HK-2 (cell line): ENCODE results near the gene RIMS1.

Experiments used
- DNase-seq: peaks from one replicate; pipeline ENCODE4 v3.0.0-alpha.2; 2018; ENCODE audit not compliant: unreplicated experiment

RIMS1 gene

GRCh38 chr6:72348926-72349325 is 462.6 kb downstream of the RIMS1 start:
- no peak for DNase-seq

GRCh38 chr6:72350296-72350881 is 464.0 kb downstream of the RIMS1 start:
- no peak for DNase-seq

GRCh38 chr6:72363844-72364740 is 477.7 kb downstream of the RIMS1 start:
- DNase-seq: peak; percentile 68

GRCh38 chr6:72365773-72366172 is 479.4 kb downstream of the RIMS1 start:
- DNase-seq: no peak

DNA sequence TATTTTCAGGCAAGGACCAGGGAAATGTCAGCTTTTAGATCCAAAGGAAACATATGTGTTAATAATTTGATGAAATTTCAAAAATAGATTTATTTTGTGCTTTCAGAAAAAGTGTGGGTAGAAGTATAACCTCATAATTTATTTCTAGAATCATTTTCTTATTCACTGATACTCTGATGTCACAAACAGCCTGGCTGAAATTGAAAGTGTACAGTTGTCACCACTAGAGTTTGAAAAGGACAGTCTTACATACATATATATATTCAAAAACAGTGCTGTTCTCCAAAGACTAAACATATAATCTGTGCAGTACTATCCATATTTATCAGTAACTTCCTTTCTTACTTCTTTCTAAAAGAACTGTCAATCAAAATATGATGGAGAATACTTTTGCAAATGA is 481.1 kb downstream of the RIMS1 start:
- DNase-seq: no peak

DNA sequence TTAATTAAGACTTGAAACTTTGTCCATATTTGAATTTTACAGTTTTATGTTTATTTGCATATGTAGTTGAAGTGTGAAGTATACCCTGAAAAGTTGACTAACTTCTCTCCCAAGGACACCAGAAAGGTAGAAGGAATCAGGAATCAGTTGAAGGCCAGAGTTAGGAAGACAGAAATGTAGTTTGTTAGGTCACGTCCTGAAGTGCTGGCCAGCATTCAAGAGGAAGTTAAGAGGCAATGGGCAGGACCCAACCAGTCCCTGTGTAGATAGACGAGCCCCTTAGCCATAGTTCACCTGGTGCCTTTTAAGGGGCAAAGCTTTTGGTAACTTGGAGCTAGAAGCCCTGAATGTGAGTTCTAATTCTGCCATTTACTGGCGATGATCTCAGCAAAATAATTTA is 485.1 kb downstream of the RIMS1 start:
- DNase-seq: no peak

DNA sequence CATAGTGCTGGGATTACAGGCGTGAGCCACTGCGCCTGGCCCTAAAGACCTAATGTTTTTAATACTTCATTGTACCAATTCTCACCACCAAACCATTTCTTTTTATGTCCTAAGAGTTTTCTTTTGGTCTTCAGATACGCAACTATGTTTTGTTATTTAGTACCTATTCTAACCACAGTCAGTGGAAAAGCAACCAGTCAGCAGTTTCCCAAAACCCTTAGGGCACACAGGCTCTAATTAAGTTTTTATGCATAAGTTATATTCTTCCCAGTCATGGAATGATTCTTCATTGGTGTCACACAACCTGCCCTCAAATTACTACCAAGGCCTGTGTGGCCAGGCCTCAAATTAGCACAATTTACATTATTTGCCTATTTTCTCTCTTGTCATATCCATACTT is 487.8 kb downstream of the RIMS1 start:
- no peak for DNase-seq

GRCh38 chr6:72374857-72375256 is 488.5 kb downstream of the RIMS1 start:
- DNase-seq: no peak

DNA sequence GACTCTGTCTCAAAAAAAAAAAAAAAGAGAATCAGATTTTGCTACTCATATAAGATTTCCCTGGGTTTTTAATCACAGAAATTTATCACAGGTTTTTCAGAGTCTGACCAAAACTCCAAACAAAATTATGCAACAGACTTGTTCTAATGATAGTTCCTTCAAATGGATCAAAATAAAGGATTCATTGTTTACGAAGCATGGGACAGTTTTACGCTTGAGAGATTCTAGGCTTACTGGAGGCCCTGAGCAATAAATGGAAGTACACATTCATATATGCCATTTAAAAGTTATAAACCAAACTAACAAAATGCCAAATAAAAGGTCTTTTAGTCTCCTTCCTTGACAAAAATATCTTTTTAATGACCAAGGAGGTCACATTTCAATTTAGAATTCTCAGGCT is 490.4 kb downstream of the RIMS1 start:
- DNase-seq: no peak

- no peak for DNase-seq
These were observed 494.7 kb downstream of the RIMS1 start for GRCh38 chr6:72381076-72381475.

GRCh38 chr6:72382602-72383529 is 496.5 kb downstream of the RIMS1 start:
- no peak for DNase-seq

- no peak for DNase-seq
These were observed 500.0 kb downstream of the RIMS1 start for GRCh38 chr6:72386324-72386723.

GRCh38 chr6:72389698-72390097 is 503.3 kb downstream of the RIMS1 start:
- no peak for DNase-seq

DNA sequence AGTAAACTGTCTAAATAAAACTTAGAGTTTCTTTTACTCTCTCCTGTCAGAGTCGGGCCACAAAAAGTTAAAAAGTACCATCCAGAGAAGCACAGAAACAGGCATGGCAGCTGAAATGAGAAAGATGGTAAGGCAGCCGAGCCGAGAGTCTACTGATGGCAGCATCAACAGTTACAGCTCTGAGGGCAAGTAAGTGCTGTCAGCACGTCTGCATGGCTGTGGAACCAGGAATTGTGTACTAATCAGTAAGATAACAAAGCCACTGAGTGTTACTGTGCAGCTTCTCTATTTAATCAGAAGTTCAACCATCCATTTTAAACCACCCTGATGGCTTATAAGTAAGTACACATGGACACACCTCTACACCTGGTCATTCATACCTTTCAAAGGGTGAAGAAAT is 504.2 kb downstream of the RIMS1 start:
- DNase-seq: no peak

GRCh38 chr6:72401865-72402264 is 515.5 kb downstream of the RIMS1 start:
- no peak for DNase-seq

GRCh38 chr6:72403413-72403812 is 517.1 kb downstream of the RIMS1 start:
- no peak for DNase-seq

GRCh38 chr6:72406517-72406916 is 520.2 kb downstream of the RIMS1 start:
- DNase-seq: no peak

DNA sequence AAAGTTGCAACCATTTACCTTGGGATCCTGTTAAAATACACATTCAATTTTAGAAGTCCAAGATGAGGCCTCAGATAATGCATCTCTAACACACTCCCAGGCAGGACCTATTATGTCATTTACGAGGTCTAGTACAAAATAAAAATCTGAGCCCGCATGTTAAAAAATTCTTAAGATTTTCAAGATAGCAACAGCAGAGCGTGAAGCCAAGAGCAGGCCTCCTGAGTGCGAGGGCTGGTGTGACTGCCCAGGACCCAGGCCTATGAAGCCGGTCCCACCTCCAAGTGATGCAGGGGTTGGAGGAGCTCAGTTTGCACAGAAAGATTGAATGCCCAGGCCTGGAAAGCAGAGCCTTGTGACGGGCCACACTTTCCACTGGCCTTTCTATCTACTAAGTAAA is 524.4 kb downstream of the RIMS1 start:
- DNase-seq: no peak

DNA sequence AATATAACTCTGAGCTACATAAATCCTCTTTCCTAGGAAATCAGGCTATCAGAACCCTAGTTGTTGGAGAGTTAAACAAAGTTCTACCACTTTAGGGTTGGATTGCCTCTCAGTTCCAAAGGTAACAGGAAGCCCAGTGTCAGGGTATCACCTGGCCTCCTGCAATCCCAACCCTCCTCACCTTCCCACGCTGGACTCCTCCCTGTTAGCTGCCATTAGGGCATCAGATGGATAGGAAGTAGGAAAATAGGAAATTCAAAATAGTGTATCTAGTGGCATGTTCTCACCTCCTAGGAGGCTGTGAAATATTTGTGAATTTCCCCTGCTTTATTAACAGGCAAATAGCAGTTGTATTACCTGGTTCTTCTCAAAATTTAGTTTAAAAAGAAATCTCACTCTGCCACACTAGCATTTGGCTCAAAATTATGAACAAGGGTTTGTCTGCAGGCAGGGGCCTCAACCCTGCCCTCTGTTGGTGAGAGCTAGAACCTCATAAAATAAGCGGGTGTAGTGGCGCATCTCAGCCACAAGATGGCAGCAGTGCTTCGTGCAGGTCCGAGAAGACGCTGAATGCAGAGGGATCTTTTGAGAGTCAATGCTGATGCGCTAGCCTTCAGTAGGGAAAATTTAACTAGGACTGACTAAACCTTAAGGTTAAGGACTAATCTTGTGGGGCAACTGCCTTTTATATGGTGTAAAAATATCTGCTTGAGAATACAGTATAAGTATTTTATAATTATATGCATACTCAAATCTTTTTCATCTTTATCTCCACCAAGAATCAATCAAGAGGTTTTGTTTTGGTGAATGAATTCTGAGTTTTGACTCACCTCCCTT is 525.7 kb downstream of the RIMS1 start:
- DNase-seq: peak; percentile 84

GRCh38 chr6:72412709-72413044 is 526.3 kb downstream of the RIMS1 start:
- no peak for DNase-seq

DNA sequence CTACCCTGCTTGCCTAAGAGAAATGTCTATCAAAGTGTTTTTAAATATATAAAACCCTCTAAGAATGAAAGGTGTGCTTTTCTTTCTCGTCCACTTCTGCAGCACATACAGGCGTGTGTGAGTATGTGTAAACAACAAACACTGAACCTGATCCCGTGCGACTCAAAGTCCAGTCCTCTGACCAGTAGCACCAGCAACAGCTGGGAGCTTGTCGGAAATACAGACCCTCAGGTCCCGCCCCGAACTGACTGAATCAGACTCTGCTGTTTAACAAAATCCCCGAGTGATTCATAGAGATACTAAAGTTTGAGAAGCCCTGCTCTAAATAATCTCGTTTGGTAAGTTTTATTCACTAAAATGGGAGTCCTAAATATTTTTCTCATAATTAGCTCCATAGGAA is 527.5 kb downstream of the RIMS1 start:
- no peak for DNase-seq

- DNase-seq: no peak
These were observed 528.3 kb downstream of the RIMS1 start for GRCh38 chr6:72414657-72415056.
